Sigmoid colon (tissue), 4 donors: Measurements from ENCODE around the gene GSTM5.

Experiments used
- EP300 ChIP-seq, 4 donors: sonication (generic); formaldehyde crosslinking; IDR thresholded peaks; one replicate each; pipeline ENCODE4 v1.6.1; 2017; ENCODE audit warnings: antibody characterized with exemption in 4 of 4
- TF ChIP-seq, protein P1 (sequence below), 4 experiments: fragments of 450-650 bp in 3 of 4; fragments of 200-600 bp in 1 of 4; IDR thresholded peaks; one replicate each; pipeline ENCODE4 v1.5.1; 2016 to 2019; ENCODE audit warnings: antibody characterized with exemption in 4 of 4, mild to moderate bottlenecking in 3 of 4, moderate library complexity in 2 of 4

DNA sequence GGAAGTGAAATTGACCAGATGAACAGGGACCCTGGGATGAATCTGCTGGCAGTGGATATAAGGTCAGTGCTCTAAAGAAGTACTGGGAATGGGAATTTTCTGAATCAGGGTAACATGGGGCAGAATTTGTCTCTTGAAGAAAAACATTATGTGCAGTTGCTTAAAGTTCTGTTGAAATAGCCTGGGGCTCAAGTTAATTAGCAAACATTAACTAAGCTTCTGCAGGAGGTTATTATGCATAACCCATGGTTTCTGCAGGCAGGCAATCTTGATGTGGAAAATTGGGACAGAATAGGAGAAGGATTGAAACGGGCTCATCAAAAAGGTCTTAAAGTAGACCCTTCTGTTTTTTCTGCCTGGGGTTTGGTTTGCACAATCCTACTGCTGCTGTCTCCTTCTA, 14.0 kb downstream of the GSTM5 start:
- TF ChIP-seq, protein P1, sequence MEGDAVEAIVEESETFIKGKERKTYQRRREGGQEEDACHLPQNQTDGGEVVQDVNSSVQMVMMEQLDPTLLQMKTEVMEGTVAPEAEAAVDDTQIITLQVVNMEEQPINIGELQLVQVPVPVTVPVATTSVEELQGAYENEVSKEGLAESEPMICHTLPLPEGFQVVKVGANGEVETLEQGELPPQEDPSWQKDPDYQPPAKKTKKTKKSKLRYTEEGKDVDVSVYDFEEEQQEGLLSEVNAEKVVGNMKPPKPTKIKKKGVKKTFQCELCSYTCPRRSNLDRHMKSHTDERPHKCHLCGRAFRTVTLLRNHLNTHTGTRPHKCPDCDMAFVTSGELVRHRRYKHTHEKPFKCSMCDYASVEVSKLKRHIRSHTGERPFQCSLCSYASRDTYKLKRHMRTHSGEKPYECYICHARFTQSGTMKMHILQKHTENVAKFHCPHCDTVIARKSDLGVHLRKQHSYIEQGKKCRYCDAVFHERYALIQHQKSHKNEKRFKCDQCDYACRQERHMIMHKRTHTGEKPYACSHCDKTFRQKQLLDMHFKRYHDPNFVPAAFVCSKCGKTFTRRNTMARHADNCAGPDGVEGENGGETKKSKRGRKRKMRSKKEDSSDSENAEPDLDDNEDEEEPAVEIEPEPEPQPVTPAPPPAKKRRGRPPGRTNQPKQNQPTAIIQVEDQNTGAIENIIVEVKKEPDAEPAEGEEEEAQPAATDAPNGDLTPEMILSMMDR (IDR thresholded peaks at IDR 0.05), result no peak
- TF ChIP-seq EP300 (IDR thresholded peaks at IDR 0.05), result no peak
